GM19395 (cell line): ENCODE data around the gene GALNT13.

Source experiments
- ATAC-seq: cut with Tn5 transposase; IDR thresholded peaks from one replicate; pipeline ENCODE4 v1.9.1; 2021; ENCODE audit warnings: mild to moderate bottlenecking, moderate library complexity; ENCODE audit not compliant: unreplicated experiment

The GALNT13 gene

DNA sequence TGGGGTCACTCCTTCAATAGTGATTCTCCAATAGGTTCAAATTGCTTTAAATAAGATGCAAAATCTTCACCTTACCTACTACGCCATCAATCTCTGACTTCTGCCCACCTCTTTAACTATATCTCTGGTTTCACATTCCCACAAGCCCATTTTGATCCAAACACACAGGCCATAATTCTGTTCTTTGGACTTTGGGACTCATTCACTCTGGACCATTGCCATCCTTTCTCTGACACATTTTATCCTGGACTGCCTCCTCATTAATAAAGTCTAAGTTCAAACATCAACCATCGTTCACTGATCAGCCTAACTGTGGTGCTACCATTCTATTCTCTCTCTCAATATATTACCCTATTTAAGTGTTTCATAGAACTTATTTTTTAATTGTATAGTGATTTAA lies 332.2 kb downstream of the GALNT13 start:
- ATAC-seq, result no peak

DNA sequence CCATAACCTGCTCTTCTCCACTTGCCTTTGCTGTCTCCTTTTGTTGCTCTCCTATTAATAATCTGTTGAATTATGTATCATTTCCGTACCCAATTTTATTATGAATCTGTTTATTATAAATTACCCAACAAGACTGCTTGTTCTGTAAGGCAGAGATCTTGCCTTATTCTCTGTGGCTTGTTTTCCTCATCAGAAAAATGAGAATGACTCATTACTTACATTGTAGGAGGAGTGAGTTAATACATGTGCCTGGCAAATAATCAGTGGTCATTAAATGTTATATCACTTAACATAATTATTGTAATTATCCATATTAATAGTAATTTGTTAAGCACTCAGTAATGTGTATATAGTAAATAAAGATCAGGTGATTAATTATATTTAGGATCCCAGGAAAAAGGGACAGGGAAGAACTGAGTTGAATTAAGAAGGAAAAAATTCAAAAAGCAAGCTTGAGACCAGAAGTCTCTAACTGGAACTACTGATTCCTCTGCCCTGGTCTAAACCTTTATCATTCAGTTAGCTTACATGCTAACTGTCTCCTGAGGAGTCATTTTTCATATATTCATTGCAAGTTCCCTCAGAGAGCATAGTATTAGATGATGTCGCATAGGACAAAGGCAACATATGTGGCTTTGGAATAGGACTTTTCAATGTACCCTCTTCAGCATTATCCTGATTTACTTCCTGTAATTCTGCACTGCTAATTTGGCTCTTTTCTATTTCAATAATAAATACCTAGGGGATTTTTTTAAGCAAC lies 335.7 kb downstream of the GALNT13 start:
- no peak for ATAC-seq

DNA sequence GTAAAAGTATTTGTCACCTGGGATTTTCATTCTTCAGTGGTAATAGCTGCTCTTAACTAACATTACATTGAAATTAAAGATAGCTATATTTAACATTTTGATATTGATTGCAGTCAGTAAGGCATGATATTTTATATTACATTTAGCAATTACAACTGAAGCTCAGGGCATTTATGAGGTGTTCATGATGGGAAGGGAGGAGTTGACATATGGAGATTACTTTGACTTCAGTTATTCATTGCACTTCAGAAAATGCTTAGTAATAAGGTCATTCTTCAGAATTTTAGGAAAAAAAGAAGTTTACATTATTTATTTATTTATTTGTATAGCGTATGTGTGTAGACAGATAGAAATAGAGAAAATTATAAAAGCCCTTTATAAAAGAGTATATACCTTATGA lies 352.0 kb downstream of the GALNT13 start:
- ATAC-seq, result no peak

- ATAC-seq, result no peak
These were observed 355.2 kb downstream of the GALNT13 start for GRCh38 chr2:154226931-154227330.

DNA sequence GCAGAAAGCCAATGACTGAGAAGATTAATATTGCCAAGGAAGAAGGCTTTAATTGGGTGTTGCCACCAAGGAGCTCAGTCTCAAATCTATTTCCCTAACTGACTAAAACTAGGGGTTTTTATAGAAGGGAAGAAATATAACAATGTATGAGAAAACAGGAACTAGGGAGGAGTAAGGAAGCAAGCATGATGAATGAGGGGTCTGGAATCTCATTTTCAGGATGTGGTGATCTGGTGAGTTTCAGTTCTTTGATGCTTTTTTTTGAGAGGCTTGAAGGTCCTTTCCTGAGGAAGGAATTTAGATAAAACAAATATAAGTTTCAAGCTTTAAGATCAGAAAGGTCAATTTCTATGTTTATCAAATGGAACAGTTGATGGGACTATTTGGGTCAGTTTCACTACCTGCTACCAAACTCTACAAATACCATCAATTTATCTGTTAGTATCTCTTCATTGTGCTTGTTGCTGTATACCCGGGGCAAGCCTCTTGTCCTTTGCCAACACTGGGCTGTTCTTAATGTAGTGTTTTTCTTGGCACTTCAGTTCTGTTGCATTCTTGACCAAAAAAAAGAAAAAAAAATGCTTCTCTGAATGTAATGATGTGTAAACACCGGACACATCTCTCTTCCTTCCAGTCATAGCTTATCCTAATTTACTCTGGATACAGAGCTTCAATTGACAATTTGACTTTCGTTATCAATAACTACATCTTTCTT lies 357.0 kb downstream of the GALNT13 start:
- no peak for ATAC-seq

DNA sequence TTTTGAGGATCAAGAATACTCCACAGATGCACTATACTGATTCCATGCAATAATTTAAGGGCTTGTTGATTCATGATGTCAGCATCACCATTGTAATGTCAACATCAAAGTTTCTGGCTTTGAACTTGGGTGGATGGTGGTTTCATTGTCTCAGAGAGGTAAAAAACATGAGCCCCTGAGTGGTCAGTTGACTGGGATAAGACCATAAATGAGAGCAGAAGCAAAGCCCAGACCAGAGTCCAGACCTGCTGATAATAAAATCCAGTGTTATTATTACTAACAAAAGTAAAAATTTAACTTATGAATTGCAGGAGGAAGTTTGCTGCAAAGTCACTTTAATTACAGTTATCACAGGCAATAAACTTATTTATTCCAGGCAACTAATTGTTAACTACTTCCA lies 358.2 kb downstream of the GALNT13 start:
- ATAC-seq, result no peak

- ATAC-seq, result no peak
These were observed 359.3 kb downstream of the GALNT13 start for GRCh38 chr2:154231021-154231420.

DNA sequence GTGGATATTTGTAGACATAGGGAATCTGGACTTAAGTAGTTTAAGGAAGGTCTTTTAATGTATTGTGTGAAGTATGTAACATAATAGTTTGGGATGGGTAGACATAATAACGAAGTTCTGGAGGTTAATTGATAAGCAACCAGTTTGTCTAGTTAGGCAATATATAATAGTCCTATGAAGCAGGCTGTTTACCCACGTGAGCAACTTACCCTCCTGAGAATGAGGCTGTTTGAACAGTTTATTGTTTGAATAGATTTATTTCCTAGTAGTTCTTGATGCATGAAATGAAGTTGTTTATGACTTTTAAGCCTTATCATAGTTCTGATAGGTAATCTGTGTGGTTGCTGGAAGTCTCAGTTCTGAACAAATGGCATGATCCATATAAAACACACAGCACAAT lies 361.5 kb downstream of the GALNT13 start:
- ATAC-seq, result no peak

DNA sequence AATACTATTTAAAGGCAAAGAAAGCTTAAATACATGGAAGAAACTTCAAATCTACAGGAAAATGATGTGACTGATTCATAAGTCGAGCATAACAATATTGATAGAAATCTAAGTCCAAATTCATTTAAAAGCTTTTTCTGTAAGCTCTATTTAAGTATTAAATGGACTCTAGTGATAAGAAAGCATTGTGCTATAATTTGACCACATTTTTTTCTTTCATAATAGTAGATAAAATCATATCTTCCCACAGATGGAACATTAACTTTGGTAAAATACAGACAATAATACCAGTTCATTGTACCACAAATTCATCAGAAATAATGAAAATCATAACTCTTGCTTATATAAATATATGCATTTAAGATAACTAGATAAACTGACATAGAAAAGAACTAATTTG lies 366.5 kb downstream of the GALNT13 start:
- ATAC-seq, result no peak

DNA sequence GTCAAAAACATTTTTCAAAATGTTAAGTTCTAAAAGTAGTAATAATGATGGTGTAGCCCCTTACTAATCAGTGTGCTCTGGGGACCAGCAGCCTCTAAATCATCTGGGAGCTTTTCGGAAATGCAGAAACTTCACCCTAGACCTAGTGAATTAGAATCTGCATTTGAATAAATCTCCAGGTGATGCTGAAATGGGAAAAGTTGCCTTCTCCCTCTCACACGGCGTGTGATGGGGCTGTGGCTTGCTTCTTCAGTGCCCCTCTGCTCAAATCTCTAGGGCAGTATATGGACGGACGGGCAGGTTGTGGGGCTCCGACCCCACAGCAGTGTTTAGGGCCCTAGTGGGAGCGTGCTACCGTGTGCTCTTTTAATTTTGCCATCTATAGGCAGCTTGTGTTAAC lies 368.6 kb downstream of the GALNT13 start:
- ATAC-seq, result no peak

- no peak for ATAC-seq
These were observed 369.2 kb downstream of the GALNT13 start for GRCh38 chr2:154240921-154241379.

DNA sequence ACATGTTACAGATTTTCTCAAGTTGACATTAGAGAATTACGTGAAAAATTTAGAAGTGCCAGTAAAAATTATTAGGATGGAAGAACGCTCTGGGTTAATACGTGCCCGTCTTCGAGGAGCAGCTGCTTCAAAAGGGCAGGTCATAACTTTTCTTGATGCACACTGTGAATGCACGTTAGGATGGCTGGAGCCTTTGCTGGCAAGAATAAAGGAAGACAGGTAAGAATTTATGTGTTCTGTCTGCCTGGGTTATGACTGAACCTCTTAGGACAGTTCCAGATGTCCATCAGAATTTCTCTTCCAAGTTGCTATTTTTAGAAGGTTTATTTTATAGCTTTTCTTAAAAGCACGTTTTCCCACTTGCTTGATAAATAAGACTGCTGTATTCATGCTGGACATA lies 371.0 kb downstream of the GALNT13 start:
- ATAC-seq, result no peak

DNA sequence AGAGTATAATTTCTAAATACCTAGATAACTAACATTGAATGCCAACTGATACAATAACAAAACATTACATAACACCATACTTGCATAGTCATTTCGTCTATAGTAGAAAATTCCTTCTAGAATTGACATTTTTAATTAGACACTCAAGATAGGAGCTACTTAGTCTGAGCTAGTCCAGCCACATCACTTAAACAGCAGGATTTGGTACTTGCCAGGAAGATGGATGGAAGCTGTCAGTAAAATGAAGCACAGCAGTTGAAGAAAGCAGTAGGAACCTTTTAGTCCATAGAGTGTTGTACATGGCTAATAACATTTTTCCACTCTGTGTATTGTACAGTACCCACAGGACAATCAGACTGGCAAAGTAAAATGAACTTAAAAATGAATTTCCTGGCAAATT lies 372.0 kb downstream of the GALNT13 start:
- ATAC-seq, result no peak

- ATAC-seq, result no peak
These were observed 373.2 kb downstream of the GALNT13 start for GRCh38 chr2:154244932-154245331.

- no peak for ATAC-seq
These were observed 375.8 kb downstream of the GALNT13 start for GRCh38 chr2:154247503-154247902.

DNA sequence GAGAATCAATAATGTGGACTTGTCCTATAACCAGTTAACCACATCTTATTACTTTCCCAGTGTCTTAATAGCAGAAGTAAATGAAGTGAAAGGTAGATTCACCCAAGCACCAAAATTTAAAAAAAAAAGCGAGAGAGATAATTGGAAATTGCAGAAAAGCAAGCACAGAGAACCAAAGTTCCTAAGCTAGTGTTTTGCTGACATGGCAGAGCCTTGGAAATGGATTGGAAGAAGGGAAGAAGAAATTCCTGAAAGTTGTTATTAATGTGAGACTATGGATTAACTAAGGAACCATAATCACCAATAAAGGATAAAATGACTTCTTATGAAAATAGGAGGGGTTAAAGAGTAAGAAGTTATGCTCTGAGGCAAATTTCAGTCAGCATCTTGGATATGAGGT lies 384.4 kb downstream of the GALNT13 start:
- ATAC-seq, result no peak

DNA sequence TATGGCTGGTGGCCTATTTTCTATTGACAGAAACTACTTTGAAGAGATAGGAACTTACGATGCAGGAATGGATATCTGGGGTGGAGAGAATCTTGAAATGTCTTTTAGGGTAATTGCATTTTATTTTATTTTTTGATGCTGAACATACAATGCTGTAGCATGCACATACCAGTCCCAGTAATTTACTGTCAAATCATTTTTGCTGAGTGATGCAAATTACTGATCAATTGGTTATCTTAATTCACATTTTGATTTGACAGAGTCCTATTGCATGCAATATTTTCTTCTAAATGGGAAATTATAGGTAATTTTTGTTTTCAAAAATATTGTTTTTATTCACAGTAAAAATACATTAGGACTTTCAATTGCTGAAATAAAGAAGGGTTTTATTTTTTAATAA lies 387.3 kb downstream of the GALNT13 start:
- ATAC-seq, result no peak

GRCh38 chr2:154261473-154262027 lies 389.8 kb downstream of the GALNT13 start:
- ATAC-seq, result no peak

DNA sequence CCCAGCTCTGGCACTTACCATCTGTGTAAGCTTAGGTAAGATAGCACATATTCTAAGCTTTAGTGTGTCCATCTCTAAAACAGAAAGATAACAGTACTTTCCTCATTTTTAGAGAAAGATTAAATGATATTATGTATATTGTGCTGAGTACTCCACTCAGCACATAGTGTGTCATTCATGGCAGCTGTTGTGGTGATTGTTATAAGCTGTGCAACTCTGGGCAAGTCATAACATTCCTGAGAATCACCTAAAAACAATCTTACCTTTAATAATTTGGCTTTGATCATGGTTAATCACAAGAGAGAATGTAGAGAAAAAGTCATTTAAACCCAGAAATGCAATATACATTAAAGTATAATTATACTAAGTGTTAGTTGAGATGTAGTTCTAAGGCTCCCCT lies 391.5 kb downstream of the GALNT13 start:
- no peak for ATAC-seq

- no peak for ATAC-seq
These were observed 392.3 kb downstream of the GALNT13 start for GRCh38 chr2:154264024-154264423.

DNA sequence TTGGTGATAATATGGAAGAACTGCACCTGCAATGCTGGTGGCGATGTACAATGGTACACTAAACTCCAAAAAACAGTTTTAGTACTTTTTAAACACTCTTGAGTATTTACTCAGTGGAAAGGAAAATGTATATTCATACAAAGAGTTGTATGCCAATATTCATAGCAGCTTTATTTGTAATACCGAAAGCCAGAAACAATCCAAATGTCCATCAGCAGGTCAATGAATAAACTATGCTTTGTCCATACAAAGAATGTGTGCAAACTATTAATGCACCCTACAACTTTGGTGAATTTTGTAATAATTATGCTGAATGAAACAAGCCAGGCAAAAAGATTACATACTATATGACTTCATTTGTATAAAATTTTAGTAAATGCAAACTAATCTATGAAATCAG lies 396.3 kb downstream of the GALNT13 start:
- no peak for ATAC-seq

DNA sequence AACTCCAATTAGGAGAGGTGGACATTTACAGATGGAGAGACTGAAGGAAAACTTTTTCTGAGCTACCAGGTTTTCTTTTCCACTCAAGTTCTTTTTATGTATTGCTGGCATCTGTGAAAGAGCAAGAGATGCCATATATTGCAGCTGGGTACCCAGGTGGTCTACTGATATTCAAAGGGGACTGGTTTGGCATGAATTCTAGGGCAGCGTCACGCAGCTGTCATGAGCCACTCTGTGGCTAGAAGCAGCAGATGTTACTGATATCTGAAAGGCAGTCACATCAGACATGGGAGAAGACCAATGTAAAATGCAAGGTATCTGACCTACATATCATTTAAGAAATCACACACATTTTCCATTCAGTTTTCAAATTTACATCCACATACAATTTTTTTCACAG lies 408.8 kb downstream of the GALNT13 start:
- ATAC-seq, result no peak
